ENCODE data around the gene AK3. TPM values are rescaled to one million over a fixed set of nuclear protein-coding genes. Genes with fewer than 3 reads are reported as not detected.

Gene AK3
- total and polyA plus RNA-seq, 2 of the 8 experiments (the other 6 are each of a cell fraction or from before 2014, with no cell fraction given): 8.9 to 30.0 TPM

- TF ChIP-seq EP300 (IDR thresholded peaks at IDR 0.05; ENCODE audit: borderline replicate concordance in 1 of 2, low read depth in 2 of 2, low read length in 2 of 2) (peak in 1 of 2 experiments; percentile 17; a peak in 2 of 3 replicates), RAD21 (IDR thresholded peaks at IDR 0.05 in 1 of 2, conservative IDR thresholded peaks at IDR 0.05 in 1 of 2; ENCODE audit: low read depth in 2 of 2, low read length in 2 of 2) (peak; percentile 53 to 61), ASH2L (IDR thresholded peaks at IDR 0.05; ENCODE audit: low read length) (peak; percentile 90), JUN (IDR thresholded peaks at IDR 0.05; ENCODE audit: low read depth, low read length) (no peak), KDM1A (IDR thresholded peaks at IDR 0.05; ENCODE audit: borderline replicate concordance, low read length) (no peak), USF2 (IDR thresholded peaks at IDR 0.05; ENCODE audit: low read length) (no peak), SP2 (IDR thresholded peaks at IDR 0.05; ENCODE audit: low read length) (no peak), TAF1 (IDR thresholded peaks at IDR 0.05; ENCODE audit: low read depth, low read length) (peak; percentile 75), TEAD4 (IDR thresholded peaks at IDR 0.05; ENCODE audit: low read depth, low read length) (peak; percentile 80), CBX8 (IDR thresholded peaks at IDR 0.05; ENCODE audit: borderline replicate concordance, low read depth, low read length) (no peak), EGR1 (IDR thresholded peaks at IDR 0.05; ENCODE audit: borderline replicate concordance, low read depth, low read length) (peak; percentile 77), E2F6 (IDR thresholded peaks at IDR 0.05) (peak; percentile 60), ATF2 (IDR thresholded peaks at IDR 0.05; ENCODE audit: low read length) (no peak), KDM5A (IDR thresholded peaks at IDR 0.05; ENCODE audit: low read length) (0 out of 2 replicates have a peak, but pooled peaks have one; percentile 23), CHD2 (IDR thresholded peaks at IDR 0.05; ENCODE audit: low read length) (0 out of 2 replicates have a peak, but pooled peaks have one; percentile 16), SAP30 (IDR thresholded peaks at IDR 0.05; ENCODE audit: insufficient read depth, insufficient replicate concordance, low read length) (peak; percentile 43), HDAC6 (IDR thresholded peaks at IDR 0.05; ENCODE audit: low read depth, low read length) (no peak), GTF2F1 (IDR thresholded peaks at IDR 0.05; ENCODE audit: borderline replicate concordance, low read depth, low read length) (peak; percentile 47; the same call in 1 of the 2 replicates)
Measured at GRCh38 chr9:4662108-4662988, 78.7 kb downstream of the AK3 start, which contains the start of gene PLPP6 (continued).

All from H1 (cell line).